Smooth muscle cell (in vitro differentiated cells): ENCODE results near the gene PRKAR2A. TPM values are rescaled to one million over a fixed set of nuclear protein-coding genes. Genes with fewer than 3 reads are reported as not detected.
"Not testable (repeated sequence)": the region's sequence is repeated elsewhere in the genome, so short reads cannot be mapped to it uniquely, and the experiment has no call there.

Experiments
- DNase-seq: peaks from one replicate; lab custom pipeline; 2025; ENCODE audit not compliant: unreplicated experiment; lab: John Stamatoyannopoulos, UW
- H2AFZ ChIP-seq: fragments of 200-600 bp; sonication (generic); 2 replicates; pipeline ENCODE4 v1.6.0; 2016; ENCODE audit warnings: antibody characterized with exemption, low read depth, mild to moderate bottlenecking
- H3F3A ChIP-seq: fragments of 200-600 bp; sonication (generic); 2 replicates; pipeline ENCODE4 v1.6.0; 2017; ENCODE audit warnings: antibody characterized with exemption, low read depth
- H3K27ac ChIP-seq: fragments of 200-600 bp; sonication (generic); 2 replicates; pipeline ENCODE4 v1.5.1; 2016; ENCODE audit warnings: low read depth, mild to moderate bottlenecking
- H3K27me3 ChIP-seq: fragments of 200-600 bp; sonication (generic); 2 replicates; pipeline ENCODE4 v1.6.1; 2016; ENCODE audit warnings: low read depth, mild to moderate bottlenecking
- H3K36me3 ChIP-seq: fragments of 200-600 bp; sonication (generic); 2 replicates; pipeline ENCODE4 v1.5.1; 2016; ENCODE audit warnings: low read depth
- H3K4me1 ChIP-seq: fragments of 200-600 bp; sonication (generic); 2 replicates; pipeline ENCODE4 v1.5.1; 2016; ENCODE audit warnings: low read depth
- H3K4me2 ChIP-seq: fragments of 200-600 bp; sonication (generic); 2 replicates; pipeline ENCODE4 v1.6.0; 2016; ENCODE audit warnings: mild to moderate bottlenecking
- H3K4me3 ChIP-seq: fragments of 200-600 bp; sonication (generic); 2 replicates; pipeline ENCODE4 v1.5.1; 2016; ENCODE audit warnings: mild to moderate bottlenecking
- H3K79me2 ChIP-seq: fragments of 200-600 bp; sonication (generic); 2 replicates; pipeline ENCODE4 v1.6.0; 2016; ENCODE audit warnings: low read depth, mild to moderate bottlenecking
- H3K9ac ChIP-seq: fragments of 200-600 bp; sonication (generic); 2 replicates; pipeline ENCODE4 v1.6.0; 2016; ENCODE audit warnings: low read depth
- H3K9me3 ChIP-seq: fragments of 200-600 bp; sonication (generic); replicated peaks from 2 replicates; pipeline ENCODE4 v1.5.1; 2016; ENCODE audit warnings: low read depth
- H4K20me1 ChIP-seq: fragments of 200-600 bp; sonication (generic); 2 replicates; pipeline ENCODE4 v1.6.0; 2016; ENCODE audit warnings: low read depth
- WGBS: methylation state at CpG from one replicate; pipeline ENCODE4 v1.1.7; 2016; ENCODE audit warnings: low lambda C conversion rate; 5-methylcytosine and 5-hydroxymethylcytosine counted together
- polyA plus RNA-seq: library from polyadenylated mRNA; unstranded; fragments of >200 nt; fragmentation: Nextera tagmentation; extraction: Ambion mirVana; gene quantifications from 2 replicates; pipeline ENCODE4 v1.2.1, GENCODE V29; 2016
- total RNA-seq: library from RNA; depleted of rRNA; stranded (reverse); fragments of >200 nt; gene quantifications from 2 replicates; pipeline ENCODE4 v1.2.3, GENCODE V29; 2014
- TF ChIP-seq, protein P1 (sequence below): fragments of 200-600 bp; sonication (generic); IDR thresholded peaks from 2 replicates; pipeline ENCODE4 v1.5.1; 2017; ENCODE audit warnings: borderline replicate concordance, mild to moderate bottlenecking, antibody characterized with exemption; ENCODE audit not compliant: insufficient read depth, poor library complexity, severe bottlenecking

PRKAR2A gene
- total and polyA plus RNA-seq, 2 experiments from 2014 or later, result 13.5 to 36.7 TPM

DNA sequence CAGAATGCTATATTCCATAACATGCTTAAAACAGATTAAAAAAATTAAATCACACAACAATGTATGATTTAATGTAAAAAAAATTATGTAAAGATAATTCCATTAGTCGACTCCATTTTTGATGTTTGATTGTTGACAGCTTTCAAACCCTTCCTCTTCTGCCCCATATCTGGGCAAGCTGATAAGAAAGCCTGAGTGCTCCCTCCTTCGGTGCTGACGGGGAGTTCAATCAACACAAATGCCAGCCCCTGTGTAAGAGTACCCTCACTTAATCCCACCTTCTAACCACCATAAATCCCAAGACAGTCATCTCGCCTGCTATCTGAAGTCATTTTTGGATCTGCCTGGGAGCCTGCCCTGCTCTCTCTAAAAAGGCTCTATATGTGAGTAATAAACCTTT lies 70.8 kb downstream of the PRKAR2A start:
- no peak overlapping the region for H2AFZ ChIP-seq
- no peaks in the 10 kb centered on the region for H3K27me3 ChIP-seq
- peaks cover 14% of the 10 kb centered on the region for H3K36me3 ChIP-seq
- TF ChIP-seq, protein P1, sequence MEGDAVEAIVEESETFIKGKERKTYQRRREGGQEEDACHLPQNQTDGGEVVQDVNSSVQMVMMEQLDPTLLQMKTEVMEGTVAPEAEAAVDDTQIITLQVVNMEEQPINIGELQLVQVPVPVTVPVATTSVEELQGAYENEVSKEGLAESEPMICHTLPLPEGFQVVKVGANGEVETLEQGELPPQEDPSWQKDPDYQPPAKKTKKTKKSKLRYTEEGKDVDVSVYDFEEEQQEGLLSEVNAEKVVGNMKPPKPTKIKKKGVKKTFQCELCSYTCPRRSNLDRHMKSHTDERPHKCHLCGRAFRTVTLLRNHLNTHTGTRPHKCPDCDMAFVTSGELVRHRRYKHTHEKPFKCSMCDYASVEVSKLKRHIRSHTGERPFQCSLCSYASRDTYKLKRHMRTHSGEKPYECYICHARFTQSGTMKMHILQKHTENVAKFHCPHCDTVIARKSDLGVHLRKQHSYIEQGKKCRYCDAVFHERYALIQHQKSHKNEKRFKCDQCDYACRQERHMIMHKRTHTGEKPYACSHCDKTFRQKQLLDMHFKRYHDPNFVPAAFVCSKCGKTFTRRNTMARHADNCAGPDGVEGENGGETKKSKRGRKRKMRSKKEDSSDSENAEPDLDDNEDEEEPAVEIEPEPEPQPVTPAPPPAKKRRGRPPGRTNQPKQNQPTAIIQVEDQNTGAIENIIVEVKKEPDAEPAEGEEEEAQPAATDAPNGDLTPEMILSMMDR, result no peak
- no peak for DNase-seq
- no peaks in the 10 kb centered on the region for H3K79me2 ChIP-seq
- WGBS, result 79% methylated on average over 4 of the region's 4 CpGs
- no peaks in the 10 kb centered on the region for H3F3A ChIP-seq
- no peak overlapping the region for H3K4me3 ChIP-seq
- H3K27ac ChIP-seq, result no peak overlapping the region
- no peaks in the 10 kb centered on the region for H3K4me1 ChIP-seq
- no peaks in the 10 kb centered on the region for H3K9me3 ChIP-seq
- no peak overlapping the region for H3K9ac ChIP-seq
- H4K20me1 ChIP-seq, result no peaks in the 10 kb centered on the region
- H3K4me2 ChIP-seq, result no peak overlapping the region

DNA sequence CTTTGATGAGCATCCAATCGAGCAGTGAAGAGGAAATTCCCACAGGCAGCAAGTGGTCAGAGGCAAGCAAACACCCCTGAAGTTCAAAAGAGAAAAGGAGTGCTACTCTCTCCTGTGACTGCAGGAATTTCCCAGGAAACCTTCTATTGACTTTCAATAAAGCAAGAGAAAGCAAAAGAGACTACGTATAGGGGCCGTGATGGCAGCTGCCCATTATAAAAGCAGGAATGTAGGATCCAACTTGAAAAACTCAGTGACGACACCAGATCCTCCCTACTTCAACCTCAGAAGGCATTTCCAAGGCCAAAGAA lies 77.5 kb downstream of the PRKAR2A start:
- Histone ChIP-seq H3K79me2 (no peaks in the 10 kb centered on the region), H3K27me3 (no peaks in the 10 kb centered on the region), H3K4me2 (no peak overlapping the region), H2AFZ (no peak overlapping the region), H4K20me1 (no peaks in the 10 kb centered on the region), H3K9ac (no peak overlapping the region), H3K27ac (peak overlapping the region; percentile 22), H3K36me3 (peaks cover 17% of the 10 kb centered on the region), H3K9me3 (no peaks in the 10 kb centered on the region), H3K4me3 (no peak overlapping the region), H3F3A (no peaks in the 10 kb centered on the region), H3K4me1 (no peaks in the 10 kb centered on the region)
- WGBS, result 88% methylated on average over 4 of the region's 4 CpGs
- DNase-seq, result no peak
- TF ChIP-seq, protein P1, result no peak

DNA sequence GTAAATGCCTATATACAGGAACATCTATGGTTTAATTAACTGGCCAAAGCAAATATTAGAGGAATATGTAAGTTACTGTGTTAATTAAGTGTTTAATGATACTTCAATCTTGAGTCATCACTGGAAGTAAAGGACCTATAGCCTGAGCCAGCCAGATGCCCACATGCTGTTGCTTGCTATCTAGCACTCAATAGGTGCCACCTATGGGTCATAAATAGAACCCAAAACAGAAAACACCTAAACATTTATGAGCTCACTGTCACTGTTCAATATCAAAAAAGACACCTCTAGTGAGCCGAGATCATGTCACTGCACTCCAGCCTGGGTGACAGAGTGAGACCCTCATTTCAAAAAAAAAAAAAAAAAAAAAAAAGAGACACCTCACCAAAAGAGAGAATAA lies 82.3 kb downstream of the PRKAR2A start:
- no peak overlapping the region for H3K9ac ChIP-seq
- H4K20me1 ChIP-seq, result no peaks in the 10 kb centered on the region
- no peak overlapping the region for H3K4me3 ChIP-seq
- H3K27me3 ChIP-seq, result no peaks in the 10 kb centered on the region
- H3K36me3 ChIP-seq, result peaks cover 10% of the 10 kb centered on the region
- no peak for DNase-seq
- no peak overlapping the region for H3K4me2 ChIP-seq
- H3K79me2 ChIP-seq, result no peaks in the 10 kb centered on the region
- H3K9me3 ChIP-seq, result no peaks in the 10 kb centered on the region
- H3K27ac ChIP-seq, result no peak overlapping the region
- no peaks in the 10 kb centered on the region for H3F3A ChIP-seq
- 100% methylated on average over 1 of the region's 1 CpG for WGBS
- no peaks in the 10 kb centered on the region for H3K4me1 ChIP-seq
- H2AFZ ChIP-seq, result no peak overlapping the region
- TF ChIP-seq, protein P1, result peak; percentile 14

DNA sequence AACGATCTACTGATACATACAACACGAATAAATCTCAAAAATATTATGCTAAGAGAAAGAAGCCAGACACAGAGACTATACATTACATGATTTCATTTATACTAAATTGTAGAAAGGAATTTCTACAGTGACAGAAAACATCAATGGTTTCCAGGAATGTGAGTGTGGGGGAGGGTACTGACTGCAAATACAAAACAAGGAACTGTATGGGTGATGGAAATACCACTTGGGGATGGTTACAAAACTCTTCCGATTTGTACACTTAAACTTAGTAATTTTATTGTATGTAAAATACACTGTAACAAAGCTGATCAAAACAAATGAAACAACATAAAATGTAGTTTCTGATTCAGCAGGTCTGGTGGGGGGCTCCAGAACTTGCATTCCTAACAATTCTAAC lies 84.9 kb downstream of the PRKAR2A start:
- no peaks in the 10 kb centered on the region for H3K4me1 ChIP-seq
- WGBS, result 95% methylated on average over 3 of the region's 3 CpGs
- H3F3A ChIP-seq, result no peaks in the 10 kb centered on the region
- H3K36me3 ChIP-seq, result peaks cover 10% of the 10 kb centered on the region
- no peaks in the 10 kb centered on the region for H3K79me2 ChIP-seq
- TF ChIP-seq, protein P1, result no peak
- H3K9me3 ChIP-seq, result no peaks in the 10 kb centered on the region
- H3K27me3 ChIP-seq, result no peaks in the 10 kb centered on the region
- H2AFZ ChIP-seq, result no peak overlapping the region
- no peak overlapping the region for H3K9ac ChIP-seq
- H3K4me3 ChIP-seq, result no peak overlapping the region
- no peaks in the 10 kb centered on the region for H4K20me1 ChIP-seq
- no peak overlapping the region for H3K27ac ChIP-seq
- no peak for DNase-seq
- no peak overlapping the region for H3K4me2 ChIP-seq

DNA sequence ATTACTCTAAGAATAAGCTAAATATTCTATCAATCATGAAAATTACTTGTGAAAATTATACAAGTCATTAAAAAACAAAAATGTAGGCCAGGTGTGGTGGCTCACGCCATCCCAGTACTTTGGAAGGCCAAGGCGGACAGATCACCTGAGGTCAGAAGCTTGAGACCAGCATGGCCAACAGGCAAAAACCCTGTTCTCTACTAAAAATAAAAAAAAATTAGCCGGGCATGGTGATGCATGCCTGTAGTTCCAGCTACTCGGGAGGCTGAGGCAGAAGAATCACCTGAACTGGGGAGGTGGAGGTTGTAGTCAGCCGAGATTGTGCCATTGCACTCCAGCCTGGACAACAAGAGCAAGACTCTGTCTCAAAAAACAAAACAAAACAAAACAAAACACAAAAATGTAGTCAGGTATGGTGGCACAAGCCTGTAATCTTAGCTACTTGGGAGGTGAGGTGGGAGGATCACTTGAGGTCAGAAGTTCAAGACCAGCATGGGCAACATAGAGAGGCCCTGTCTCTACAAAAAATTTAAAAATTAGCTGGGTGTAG lies 87.6 kb downstream of the PRKAR2A start:
- not testable (repeated sequence) for H3K27me3 ChIP-seq, H3K36me3 ChIP-seq, H3K4me3 ChIP-seq, H3K79me2 ChIP-seq, H3F3A ChIP-seq, H3K27ac ChIP-seq, H3K4me1 ChIP-seq, DNase-seq, H3K9ac ChIP-seq, H2AFZ ChIP-seq, H3K9me3 ChIP-seq, H3K4me2 ChIP-seq, H4K20me1 ChIP-seq
- WGBS, result 96% methylated on average over 5 of the region's 5 CpGs

DNA sequence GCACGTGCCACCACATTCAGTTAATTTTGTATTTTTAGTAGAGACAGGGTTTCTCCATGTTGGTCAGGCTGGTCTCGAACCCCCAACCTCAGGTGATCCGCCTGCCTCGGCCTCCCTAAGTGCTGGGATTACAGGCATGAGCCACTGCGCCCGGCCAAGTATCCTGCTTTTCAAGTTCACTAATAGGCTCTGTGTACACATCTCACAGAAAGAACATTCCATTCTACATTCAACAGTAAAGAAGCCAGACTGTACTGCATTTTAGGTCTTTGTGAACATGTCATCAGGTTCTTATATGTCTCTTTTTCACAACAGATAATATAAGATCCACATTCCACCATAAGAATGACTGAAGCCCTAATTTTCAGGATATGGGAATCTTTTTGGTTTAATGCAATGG lies 88.1 kb downstream of the PRKAR2A start:
- DNase-seq, H3K4me3 ChIP-seq, H3K9me3 ChIP-seq, H3K4me2 ChIP-seq, H3K4me1 ChIP-seq, H3K27me3 ChIP-seq, H3K36me3 ChIP-seq, H3K79me2 ChIP-seq, H2AFZ ChIP-seq, H3K9ac ChIP-seq, H3F3A ChIP-seq, H3K27ac ChIP-seq, H4K20me1 ChIP-seq: not testable (repeated sequence)
- 88% methylated on average over 6 of the region's 6 CpGs for WGBS
